Parathyroid adenoma (tissue), 2 donors: ENCODE results near the gene SMIM13.

Source experiments
- H2AFZ ChIP-seq: fragments of 300-600 bp; sonication (generic); one replicate; pipeline ENCODE4 v1.7.0; 2017; ENCODE audit warnings: antibody characterized with exemption, mild to moderate bottlenecking
- H3K27ac ChIP-seq: fragments of 300-600 bp; sonication (generic); one replicate; pipeline ENCODE4 v1.7.0; 2017
- H3K27me3 ChIP-seq: fragments of 300-600 bp; sonication (generic); one replicate; pipeline ENCODE4 v1.7.0; 2017; ENCODE audit warnings: low read length; ENCODE audit not compliant: control insufficient read depth, insufficient read depth
- H3K36me3 ChIP-seq: fragments of 300-600 bp; sonication (generic); one replicate; pipeline ENCODE4 v1.7.0; 2017; ENCODE audit warnings: low read length; ENCODE audit not compliant: control insufficient read depth, insufficient read depth
- H3K4me1 ChIP-seq: fragments of 300-600 bp; sonication (generic); one replicate; pipeline ENCODE4 v1.7.0; 2017; ENCODE audit warnings: control low read depth
- H3K4me2 ChIP-seq: fragments of 300-600 bp; sonication (generic); one replicate; pipeline ENCODE4 v1.7.0; 2017; ENCODE audit warnings: low read length
- H3K4me3 ChIP-seq: fragments of 300-600 bp; sonication (generic); one replicate; pipeline ENCODE4 v1.7.0; 2017; ENCODE audit warnings: low read depth, low read length
- H3K79me2 ChIP-seq: fragments of 300-600 bp; sonication (generic); one replicate; pipeline ENCODE4 v1.7.0; 2017; ENCODE audit warnings: control low read depth
- H3K9ac ChIP-seq: fragments of 300-600 bp; sonication (generic); one replicate; pipeline ENCODE4 v1.7.0; 2017; ENCODE audit warnings: mild to moderate bottlenecking
- H3K9me3 ChIP-seq: fragments of 300-600 bp; sonication (generic); one replicate; pipeline ENCODE4 v1.7.0; 2017; ENCODE audit warnings: low read length; ENCODE audit not compliant: control insufficient read depth
- TF ChIP-seq, protein P1 (sequence below): fragments of 300-600 bp; sonication (generic); IDR thresholded peaks from one replicate; pipeline ENCODE4 v1.7.0; 2017; ENCODE audit warnings: antibody characterized with exemption, mild to moderate bottlenecking
- donor health status: primary hyperparathyroidism.

SMIM13 gene

DNA sequence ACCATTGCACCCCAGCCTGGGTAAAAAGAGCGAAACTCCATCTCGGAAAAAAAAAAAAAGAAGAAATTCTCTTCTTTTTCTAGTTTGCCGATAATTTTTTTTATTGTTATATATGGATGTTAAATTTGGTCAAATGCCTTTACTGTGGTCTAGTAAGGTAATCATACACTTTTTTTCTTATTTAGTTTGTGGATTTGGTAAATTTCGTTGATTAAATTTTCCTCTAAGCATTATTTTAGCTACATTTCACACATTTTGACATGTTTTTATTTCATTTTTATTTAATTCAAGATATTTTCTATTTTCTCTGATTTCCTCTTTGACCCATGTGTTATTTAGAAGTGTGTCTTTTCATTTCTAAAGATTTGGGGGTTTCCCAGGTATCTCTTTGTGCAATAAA, 31.6 kb upstream of the SMIM13 start:
- no peaks in the 10 kb centered on the region for H3K9me3 ChIP-seq
- TF ChIP-seq, protein P1, sequence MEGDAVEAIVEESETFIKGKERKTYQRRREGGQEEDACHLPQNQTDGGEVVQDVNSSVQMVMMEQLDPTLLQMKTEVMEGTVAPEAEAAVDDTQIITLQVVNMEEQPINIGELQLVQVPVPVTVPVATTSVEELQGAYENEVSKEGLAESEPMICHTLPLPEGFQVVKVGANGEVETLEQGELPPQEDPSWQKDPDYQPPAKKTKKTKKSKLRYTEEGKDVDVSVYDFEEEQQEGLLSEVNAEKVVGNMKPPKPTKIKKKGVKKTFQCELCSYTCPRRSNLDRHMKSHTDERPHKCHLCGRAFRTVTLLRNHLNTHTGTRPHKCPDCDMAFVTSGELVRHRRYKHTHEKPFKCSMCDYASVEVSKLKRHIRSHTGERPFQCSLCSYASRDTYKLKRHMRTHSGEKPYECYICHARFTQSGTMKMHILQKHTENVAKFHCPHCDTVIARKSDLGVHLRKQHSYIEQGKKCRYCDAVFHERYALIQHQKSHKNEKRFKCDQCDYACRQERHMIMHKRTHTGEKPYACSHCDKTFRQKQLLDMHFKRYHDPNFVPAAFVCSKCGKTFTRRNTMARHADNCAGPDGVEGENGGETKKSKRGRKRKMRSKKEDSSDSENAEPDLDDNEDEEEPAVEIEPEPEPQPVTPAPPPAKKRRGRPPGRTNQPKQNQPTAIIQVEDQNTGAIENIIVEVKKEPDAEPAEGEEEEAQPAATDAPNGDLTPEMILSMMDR = no peak
- no peak overlapping the region for H2AFZ ChIP-seq
- no peaks in the 10 kb centered on the region for H3K36me3 ChIP-seq
- H3K9ac ChIP-seq = no peak overlapping the region
- H3K4me3 ChIP-seq = no peak overlapping the region
- H3K27ac ChIP-seq = no peak overlapping the region
- no peak overlapping the region for H3K4me2 ChIP-seq
- no peaks in the 10 kb centered on the region for H3K79me2 ChIP-seq
- no peaks in the 10 kb centered on the region for H3K27me3 ChIP-seq
- H3K4me1 ChIP-seq = no peaks in the 10 kb centered on the region

DNA sequence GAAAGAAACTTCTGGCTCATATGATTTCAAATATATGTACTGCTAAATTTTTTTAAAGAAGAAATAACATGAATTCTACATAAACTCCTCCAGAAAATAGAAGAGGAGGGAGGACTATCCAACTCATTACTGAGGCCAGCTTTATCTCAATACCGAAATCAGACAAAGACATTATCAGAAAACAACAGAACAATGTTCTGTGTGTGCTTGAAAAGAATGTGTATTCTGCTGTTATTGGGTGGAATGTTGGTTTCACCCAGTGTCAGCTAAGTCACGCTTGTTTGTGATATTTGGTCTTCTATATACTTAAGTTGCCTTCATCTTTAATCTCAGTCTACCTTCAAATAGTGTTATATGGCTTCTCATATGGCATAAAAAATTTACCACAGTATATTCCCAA, 30.9 kb upstream of the SMIM13 start:
- H3K27ac ChIP-seq = no peak overlapping the region
- no peaks in the 10 kb centered on the region for H3K79me2 ChIP-seq
- no peak overlapping the region for H2AFZ ChIP-seq
- no peak overlapping the region for H3K4me2 ChIP-seq
- H3K4me1 ChIP-seq = peaks cover 6% of the 10 kb centered on the region
- no peaks in the 10 kb centered on the region for H3K9me3 ChIP-seq
- no peak overlapping the region for H3K9ac ChIP-seq
- H3K4me3 ChIP-seq = no peak overlapping the region
- TF ChIP-seq, protein P1 = no peak
- no peaks in the 10 kb centered on the region for H3K36me3 ChIP-seq
- no peaks in the 10 kb centered on the region for H3K27me3 ChIP-seq

DNA sequence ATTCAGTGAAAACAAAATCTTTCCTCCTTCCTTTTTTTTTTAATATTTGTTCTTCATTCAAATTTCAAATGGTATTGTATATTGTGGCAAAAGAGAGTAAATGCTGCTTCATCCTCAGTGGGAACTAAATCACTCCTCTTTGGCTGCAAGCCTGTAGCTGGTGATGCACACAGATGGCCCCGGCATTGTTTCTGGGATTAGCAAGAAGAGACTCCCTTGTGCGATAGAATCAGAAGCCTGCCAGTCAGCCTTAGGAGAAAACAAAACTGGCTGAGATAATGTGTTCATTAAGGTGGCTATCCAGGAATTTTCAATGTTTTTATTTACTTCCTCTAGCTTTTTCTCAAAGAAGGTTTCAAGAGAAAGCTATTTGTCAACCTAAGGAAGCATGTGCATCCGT, 28.8 kb upstream of the SMIM13 start:
- H3K4me1 ChIP-seq = peaks cover 11% of the 10 kb centered on the region
- TF ChIP-seq, protein P1 = no peak
- H3K27ac ChIP-seq = no peak overlapping the region
- no peaks in the 10 kb centered on the region for H3K36me3 ChIP-seq
- no peaks in the 10 kb centered on the region for H3K27me3 ChIP-seq
- no peaks in the 10 kb centered on the region for H3K79me2 ChIP-seq
- no peak overlapping the region for H3K4me2 ChIP-seq
- no peak overlapping the region for H3K9ac ChIP-seq
- no peaks in the 10 kb centered on the region for H3K9me3 ChIP-seq
- H2AFZ ChIP-seq = no peak overlapping the region
- H3K4me3 ChIP-seq = no peak overlapping the region

DNA sequence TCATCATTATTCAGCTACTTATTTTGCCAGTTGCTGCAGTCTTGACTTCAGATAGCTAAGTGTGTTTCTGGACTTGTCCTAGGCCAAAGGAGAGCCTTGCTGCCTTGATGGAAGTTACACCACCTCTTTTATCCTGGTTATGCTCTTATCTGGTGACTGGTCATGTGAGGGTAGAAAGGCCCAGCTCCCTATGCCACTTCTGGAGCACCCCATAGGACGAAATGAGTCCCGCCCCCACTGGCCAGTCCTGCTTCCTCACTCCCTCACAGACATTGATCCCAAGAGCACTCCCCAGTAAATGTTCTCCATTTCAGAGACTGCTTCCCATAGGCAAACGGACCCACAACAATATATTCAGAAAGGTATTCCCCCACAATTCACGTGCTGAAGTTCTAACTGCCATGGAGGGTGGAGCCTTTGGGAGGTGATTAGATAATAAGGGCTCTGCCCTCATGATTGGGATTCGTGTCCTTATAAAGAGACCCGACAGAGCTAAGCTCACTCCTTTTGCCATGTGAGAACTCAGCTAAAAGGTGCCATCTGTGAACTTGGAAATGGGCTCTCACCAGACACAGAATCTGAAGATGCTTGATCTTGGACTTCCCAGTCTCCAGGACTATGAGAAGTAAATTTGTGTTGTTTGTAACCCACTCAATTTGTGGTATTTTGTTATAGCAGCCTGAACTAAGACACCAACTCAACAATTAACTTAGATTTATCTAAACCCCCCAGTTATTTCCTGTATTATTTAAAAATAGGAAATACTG, 28.0 kb upstream of the SMIM13 start:
- Histone ChIP-seq H3K9me3 (no peaks in the 10 kb centered on the region), H3K27me3 (no peaks in the 10 kb centered on the region), H3K4me3 (no peak overlapping the region), H3K27ac (no peak overlapping the region), H2AFZ (no peak overlapping the region), H3K79me2 (no peaks in the 10 kb centered on the region), H3K4me1 (peaks cover 11% of the 10 kb centered on the region), H3K4me2 (no peak overlapping the region), H3K9ac (no peak overlapping the region), H3K36me3 (no peaks in the 10 kb centered on the region)
- TF ChIP-seq, protein P1 = no peak
